22Rv1 (cell line): ENCODE results near the gene GMNN.

Experiments used
- CTCF ChIP-seq: fragments of 450-650 bp; IDR thresholded peaks from 2 replicates; pipeline ENCODE4 v1.5.1; 2017; ENCODE audit warnings: mild to moderate bottlenecking
- ZFX ChIP-seq: fragments of 450-650 bp; IDR thresholded peaks from 2 replicates; pipeline ENCODE4 v1.6.1; 2017; ENCODE audit warnings: antibody characterized with exemption, borderline replicate concordance

DNA sequence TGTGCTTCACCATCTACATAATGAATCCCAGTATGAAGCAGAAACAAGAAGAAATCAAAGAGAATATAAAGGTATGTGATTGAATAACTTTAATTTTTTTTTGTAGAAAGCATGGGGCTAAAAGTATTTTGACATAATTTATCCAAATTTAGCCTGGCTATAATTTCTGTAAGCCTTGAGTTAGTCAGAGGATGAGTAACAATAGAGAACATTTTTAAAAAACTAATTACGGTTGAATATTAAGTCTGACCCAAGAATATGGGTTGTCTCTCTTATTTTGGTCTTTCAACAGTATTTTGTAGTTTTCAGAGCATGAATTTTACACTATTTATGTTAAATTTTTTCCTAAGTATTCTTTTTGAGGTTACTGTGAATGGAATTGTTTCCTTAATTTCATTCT, 2.5 kb downstream of the GMNN start:
- TF ChIP-seq CTCF (no peak), ZFX (no peak)
